Epidermal melanocyte (primary cell): ENCODE data around the gene PANX1.
"Not testable (repeated sequence)": the region's sequence is repeated elsewhere in the genome, so short reads cannot be mapped to it uniquely, and the experiment has no call there.

Experiments used
- DNase-seq: peaks from one replicate; pipeline ENCODE4 v3.0.0; 2011; ENCODE audit warnings: low spot score; ENCODE audit not compliant: insufficient read length

Gene PANX1, protein sequence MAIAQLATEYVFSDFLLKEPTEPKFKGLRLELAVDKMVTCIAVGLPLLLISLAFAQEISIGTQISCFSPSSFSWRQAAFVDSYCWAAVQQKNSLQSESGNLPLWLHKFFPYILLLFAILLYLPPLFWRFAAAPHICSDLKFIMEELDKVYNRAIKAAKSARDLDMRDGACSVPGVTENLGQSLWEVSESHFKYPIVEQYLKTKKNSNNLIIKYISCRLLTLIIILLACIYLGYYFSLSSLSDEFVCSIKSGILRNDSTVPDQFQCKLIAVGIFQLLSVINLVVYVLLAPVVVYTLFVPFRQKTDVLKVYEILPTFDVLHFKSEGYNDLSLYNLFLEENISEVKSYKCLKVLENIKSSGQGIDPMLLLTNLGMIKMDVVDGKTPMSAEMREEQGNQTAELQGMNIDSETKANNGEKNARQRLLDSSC

DNA sequence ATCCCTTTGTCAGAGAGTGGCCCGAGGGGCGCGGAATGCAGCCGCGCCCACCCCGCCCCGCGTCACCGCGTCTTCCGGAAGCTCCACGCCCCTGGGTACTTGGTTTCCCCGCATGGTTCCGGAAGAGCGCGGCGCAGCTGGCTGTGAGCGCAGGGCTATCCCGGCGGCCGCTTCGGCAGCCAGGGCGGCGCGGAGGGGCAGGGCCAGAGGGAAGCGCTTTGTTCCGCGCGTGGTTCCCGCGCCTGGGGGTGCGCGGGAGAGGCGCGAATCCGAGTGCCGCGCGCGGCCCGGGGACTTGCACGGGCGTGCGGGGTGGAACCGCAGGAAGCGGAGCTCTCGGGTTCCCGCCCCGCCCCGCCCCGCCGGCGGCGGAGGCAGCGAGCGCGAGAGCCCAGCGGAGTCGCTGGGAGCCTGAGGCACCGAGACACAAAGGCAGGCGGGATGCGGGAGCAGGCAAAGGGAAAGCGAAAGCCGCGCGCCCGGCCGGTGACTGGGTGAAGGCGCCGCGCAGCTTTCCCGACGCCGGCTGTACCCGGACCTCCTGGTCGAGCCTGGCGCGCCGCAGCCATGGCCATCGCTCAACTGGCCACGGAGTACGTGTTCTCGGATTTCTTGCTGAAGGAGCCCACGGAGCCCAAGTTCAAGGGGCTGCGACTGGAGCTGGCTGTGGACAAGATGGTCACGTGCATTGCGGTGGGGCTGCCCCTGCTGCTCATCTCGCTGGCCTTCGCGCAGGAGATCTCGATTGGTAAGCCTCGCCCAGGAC, at the start of gene PANX1:
Gene PANX1 (plus strand): TSS at position 96 of the 766 bp plus-strand sequence. CDS start 472 bp downstream, at position 568.
- peak; percentile 47 for DNase-seq

DNA sequence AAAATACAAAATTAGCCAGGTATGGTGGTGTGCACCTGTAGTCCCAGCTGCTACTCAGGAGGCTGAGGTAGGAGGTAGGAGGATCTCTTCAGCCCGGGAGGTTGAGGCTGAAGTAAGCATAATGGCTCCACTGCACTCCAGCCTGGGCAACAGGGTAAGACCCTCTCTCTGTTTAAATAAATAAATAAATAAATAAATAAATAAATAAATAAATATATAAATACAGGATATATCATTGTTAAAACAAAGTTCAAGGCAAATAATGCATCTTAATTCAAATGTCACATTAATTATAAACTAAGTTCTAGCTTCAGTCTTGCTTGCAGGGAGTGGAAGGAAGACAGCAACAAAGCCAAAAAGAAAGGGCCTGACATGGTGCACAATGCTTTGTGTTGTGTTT, 44.5 kb upstream of the PANX1 start:
- no peak for DNase-seq

DNA sequence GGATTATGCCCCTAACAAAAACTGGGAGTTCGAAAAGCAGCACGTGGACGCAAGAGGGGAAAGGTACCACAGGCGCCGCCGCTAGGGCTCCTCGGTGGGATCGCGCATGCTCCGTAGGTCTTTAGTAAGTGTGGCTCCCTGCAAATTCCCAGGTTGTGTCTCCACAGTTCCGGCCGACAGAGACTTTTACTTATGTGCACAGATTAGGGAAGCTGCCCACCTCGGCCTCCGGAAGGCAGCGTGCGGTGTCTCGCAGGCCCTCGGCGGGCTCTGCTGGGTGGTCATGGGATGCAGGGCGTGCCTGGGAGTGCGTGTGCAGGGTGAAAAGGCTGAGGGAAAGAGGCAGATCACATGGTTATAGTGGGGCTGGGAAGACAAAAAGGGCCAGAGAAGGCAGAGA, 39.7 kb upstream of the PANX1 start:
- no peak for DNase-seq

DNA sequence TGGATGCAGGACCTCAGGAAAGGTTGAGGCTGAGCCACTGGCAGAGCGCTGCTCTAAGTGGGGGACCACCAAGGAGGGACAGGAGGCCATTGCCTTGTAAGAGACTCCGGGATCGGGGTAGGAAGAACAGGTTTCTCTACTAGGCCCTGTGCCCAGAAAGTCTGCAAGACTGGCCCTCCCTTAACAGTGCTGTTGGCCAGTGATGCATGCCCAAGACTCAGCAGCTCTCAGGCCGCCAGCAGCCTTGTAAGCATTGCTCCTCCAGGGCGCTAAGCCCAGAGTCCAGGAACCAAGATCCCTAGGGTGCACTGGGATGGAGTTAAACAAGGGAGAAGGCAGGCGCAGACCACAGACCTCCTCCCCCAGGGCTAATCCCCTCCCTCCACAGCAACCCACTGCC, 39.3 kb upstream of the PANX1 start:
- DNase-seq = no peak

DNA sequence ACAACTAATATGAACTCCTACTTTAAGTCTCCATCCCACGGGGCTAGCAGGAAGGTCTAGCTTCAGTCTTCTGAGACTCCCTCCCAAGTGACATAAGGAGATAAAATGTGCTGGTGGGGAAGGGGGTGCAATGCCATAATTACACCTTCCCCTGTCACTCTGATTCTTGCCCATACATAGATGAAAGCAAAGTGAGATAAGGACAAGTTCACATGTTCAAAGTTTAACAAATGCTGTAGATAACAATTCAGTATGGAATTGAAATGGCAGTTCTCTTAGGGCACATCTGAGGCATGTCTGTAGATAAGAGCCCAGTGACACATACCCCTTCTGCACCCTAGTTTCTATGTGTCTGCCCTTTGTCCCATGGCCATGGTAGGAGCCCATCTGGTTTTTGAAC, 38.2 kb upstream of the PANX1 start:
- DNase-seq = no peak

DNA sequence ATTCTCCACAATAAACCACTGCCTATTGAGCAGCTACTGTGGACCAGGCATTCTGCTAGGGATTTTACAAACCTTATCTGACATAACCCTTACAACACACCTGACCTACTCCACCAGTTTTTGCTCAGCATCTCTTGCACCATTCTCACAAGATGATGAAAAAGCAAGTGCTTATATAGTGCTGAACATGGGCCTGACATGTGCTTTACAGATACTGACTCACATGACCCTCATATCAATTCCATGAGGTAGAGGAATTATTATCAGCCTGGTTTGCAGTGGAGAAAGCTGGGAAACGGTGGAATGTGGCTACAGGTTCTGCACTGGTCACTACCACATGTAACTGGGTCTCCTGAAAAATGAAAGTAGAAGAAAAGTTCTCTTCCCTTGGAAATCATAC, 37.5 kb upstream of the PANX1 start:
- no peak for DNase-seq

DNA sequence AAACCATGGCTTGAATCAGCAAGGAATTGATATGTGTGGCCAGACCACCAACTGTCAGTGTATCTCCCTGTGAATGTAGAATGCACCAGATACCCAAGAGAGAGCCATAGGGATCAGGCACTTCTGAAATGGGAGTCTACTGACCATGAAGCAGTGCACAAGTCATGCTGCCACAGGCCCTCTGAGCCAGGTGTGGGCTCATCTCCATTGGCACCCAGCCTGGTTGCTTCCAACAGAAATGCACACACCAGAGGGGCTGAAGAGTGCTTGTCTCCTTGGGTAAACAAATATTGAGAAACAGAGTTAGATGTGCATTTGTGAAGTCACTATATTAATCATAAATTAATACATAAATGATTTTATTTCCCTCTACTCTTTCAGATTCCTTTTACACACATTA, 28.4 kb upstream of the PANX1 start:
- DNase-seq = no peak

DNA sequence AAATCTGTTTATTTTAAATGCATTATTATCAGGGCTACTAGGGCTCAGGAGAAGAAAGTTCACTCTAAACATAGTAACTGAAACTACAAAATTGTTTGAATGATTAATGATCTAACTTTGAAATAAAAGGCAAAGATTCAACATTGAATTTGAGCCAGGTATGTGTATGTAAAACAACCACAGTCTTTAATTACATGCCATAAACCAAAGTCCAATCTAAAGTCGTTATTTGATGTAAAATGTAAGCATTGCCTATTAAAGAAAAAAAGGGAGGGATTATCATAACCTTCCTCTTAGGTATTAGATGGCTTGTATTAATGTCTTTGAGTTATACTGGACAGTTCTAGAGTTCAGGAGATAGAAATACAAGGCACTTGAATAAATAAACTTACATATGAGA, 25.2 kb upstream of the PANX1 start:
- no peak for DNase-seq

DNA sequence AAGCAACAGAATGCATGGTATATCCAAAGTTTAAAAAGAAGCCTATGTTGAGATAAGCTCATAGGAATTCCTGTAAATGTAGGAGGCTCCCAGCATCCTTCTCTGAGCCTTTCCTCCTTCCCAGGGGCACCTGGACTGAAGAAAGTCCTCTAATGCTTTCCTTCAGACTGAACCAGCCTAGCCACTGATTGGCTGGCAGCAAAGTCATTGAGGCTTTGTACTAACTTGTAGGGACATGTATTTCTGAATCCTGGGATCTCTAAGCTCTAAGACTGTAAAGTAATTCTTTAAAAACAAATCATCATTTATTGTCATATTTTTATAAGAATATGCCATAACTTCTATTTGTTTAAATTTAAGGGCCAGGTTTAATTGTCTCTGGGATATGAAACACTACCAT, 23.9 kb upstream of the PANX1 start:
- DNase-seq = no peak

DNA sequence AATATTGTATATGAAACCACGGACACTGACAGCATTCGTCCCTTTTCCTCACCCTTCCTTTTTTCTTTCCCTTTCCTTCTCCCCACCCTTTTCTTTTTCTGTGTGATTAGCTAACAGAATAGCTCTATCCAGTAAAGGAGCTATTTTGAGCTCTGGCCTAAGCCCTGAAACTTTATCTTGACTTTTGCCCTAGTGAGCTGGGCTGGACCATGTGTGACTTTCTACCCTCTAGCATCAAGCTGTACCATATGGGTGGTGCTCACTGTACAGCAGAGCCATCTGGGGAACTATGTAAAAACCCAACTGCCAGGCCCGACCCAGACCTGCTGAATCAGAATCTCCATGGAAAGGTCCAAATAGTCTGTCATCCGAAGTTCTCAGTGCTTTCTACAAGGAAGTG, 21.9 kb upstream of the PANX1 start:
- no peak for DNase-seq

DNA sequence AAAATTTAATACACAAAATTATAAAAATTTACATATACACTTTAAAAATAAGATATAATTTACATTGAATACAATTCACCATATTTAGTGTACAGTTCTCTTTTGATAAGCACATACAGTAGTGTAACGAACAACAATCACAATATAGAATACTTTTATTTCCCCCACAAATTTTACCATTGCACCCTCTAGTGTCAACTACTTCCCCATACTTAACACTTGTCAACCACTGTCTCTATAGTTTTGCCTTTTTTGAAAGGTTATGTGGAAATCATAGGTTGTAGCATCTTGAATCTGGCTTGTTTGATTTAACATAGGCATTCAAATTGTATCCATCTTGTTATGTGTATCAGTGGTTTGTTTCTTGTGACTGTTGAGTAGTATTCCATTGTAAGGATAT, 21.3 kb upstream of the PANX1 start:
- no peak for DNase-seq

DNA sequence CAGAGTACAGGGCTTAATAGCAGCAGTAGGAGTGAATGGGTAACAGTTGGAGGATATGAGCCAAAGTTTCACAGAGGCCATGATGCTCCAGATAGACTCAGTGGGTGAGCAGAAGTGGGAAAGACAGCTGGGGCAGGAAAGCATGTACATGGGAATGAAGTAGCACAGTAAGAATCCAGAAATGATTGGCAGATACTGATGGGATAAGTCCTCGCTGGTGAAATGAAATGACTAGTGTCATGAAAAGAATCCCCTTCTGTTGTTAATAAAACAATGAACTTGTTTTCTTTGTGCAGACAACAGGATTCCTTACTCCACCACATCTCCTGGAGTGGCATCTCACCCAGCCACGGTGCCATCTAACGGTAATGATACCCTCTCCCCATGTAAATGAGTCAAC, 17.4 kb upstream of the PANX1 start:
- no peak for DNase-seq

DNA sequence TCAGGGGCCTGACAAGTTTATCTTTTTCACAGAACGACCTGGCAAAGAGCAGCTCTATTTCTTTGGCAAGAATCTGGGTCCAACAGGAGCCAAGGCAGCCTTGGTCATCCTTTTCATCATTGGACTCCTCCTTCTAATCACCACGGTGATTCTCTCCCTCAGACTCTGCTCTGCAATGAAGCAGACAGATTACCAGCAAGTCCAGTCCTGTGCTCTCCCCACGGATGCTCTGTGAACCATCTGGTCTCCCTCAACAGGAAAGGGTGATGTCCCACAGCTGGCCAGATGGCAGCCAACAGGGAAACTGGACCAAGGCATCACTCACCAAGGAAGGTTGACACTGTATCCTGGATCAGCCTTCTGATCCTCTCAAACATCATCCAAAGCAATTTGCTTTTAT, 17.0 kb upstream of the PANX1 start:
- no peak for DNase-seq

DNA sequence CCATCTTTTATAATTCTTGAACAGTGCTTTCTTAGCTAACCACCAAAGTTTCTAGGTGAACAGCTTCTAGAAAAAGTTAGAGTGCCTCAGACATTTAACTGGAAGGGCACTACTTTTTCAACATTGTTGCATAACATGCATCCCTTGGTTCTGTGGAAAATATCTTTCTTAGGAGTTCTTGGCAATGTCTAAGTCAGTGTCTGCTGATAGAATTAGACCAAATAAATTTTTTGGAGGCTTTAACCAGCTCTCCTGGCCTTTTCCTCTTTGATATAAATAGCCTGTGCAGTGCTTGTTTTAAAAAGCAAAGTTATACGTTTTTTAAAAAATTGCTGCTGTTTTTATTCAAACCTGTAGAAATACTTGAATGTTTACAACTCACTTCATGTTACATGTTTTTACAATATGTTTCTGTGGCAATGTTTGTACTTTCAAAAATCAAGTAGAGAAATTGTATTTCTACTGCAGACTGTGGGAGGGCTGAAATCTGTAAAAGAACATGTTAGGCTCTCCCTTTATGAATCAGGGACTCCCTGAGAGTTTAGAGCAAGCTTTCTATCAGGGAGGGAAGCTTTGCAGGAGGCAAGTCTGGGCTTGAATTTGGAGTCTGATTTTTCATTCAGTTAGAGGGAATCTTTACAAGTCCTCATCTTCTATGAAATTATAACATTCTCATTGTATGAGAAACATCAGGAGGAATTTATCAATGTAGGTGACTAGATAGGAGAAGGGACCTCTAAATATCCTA, 16.3 kb upstream of the PANX1 start:
- no peak for DNase-seq

DNA sequence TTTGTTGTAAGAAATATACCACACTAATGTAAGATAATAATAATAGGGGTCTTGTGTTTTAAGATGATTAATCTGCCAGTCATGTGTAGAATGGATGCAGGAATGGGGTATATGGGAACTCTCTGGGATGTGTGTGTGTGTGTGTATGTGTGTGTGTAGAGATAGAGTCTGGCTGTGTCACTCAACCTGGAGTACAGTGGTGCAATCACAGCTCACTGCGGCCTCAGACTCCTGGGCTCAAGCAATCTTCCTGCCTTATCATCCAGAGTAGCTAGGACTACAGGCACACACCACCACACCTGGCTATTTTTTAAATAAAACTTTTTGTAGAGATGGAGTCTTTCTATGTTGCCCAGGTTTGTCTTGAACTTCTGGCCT, 11.5 kb upstream of the PANX1 start:
- no peak for DNase-seq

DNA sequence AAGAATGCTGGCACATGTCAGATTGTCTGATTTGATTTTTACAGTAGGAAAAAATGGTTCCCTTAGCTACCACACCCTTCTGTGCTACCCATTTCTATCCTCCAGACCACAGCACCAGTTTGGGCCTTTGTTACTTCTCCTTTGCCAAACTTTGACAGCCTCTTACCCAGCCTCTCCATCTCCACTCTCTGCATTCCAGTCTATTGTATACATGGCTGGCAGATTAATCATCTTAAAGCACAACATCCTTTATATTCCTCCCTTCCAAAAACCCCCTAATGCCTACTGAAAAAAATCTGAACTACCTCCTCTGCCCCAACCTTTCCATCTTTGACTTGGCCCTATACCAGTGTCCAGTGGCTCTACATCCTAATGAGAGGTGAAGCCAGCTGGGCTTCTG, 10.8 kb upstream of the PANX1 start:
- no peak for DNase-seq

DNA sequence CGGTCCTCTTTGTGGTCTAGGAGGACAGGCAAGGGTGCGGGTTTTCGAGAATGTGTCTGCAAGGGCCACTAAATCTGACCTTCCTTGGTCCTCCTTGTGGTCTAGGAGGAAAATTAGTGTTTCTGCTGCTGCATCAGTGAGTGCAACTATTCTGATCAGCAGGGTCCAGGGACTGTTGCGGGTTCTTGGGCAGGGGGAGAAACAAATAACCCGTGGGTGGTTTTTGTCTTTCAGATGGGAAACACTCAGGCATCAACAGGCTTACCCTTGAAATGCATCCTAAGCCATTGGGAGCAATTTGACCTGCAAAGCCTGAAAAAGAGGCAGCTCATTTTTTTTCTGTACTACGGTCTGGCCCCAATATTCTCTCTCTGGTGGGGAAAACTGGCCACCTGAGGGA, 9.0 kb upstream of the PANX1 start:
- DNase-seq = not testable (repeated sequence)

DNA sequence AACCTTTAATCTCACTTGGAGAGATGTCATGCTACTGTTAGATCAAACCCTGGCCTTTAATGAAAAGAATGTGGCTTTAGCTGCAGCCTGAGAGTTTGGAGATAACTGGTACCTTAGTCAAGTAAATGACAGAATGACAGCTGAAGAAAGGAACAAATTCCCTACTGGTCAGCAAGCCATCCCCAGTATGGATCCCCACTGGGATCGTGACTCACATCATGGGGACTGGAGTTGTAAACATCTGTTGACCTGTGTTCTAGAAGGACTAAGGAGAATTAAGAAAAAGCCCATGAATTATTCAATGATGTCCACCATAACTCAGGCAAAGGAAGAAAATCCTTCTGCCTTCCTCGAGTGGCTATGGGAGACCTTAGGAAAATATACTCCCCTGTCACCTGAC, 8.1 kb upstream of the PANX1 start:
- DNase-seq = not testable (repeated sequence)

DNA sequence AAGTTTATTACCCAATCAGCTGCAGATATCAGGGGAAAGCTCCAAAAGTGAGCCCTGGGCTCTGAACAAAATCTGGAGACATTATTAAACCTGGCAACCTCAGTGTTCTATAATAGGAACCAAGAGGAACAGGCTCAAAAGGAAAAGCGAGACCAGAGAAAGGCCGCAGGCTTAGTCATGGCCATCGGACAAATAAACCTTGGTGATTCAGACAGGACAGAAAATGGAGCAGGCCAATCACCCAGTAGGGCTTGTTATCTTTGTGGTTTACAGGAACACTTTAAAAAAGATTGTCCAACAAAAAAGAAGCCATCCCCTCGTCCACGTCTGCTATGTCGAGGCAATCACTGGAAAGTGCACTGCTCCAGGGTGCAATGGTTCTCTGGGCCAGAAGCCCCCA, 7.7 kb upstream of the PANX1 start:
- no peak for DNase-seq

DNA sequence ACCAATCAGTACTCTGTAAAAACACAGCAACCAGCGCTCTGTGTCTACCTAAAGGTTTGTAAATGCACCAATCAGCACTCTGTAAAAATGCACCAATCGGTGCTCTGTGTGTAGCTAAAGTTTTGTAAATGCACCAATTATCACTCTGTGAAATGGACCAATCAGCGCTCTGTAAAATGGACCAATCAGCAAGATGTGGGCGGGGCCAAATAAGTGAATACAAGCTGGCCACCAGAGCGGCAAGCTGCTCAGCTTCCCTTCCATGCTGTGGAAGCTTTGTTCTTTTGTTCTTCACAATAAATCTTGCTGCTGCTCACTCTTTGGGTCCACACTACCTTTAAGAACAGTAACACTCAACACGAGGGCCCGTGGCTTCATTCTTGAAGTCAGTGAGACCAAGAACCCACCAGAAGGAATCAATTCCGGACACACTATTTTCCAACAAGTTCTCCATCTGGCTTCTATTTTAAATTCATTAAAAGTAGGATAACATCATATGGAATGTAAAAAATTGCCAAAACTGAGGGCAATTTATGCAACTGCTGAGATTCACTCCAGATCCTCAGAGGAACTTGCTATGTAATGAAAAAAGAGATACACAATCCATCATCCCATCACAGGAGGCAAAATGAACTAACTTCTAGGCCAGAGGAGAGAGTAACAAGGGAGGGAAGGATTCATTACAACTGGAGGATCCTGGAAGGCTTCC, 3.1 kb upstream of the PANX1 start:
- DNase-seq = no peak

DNA sequence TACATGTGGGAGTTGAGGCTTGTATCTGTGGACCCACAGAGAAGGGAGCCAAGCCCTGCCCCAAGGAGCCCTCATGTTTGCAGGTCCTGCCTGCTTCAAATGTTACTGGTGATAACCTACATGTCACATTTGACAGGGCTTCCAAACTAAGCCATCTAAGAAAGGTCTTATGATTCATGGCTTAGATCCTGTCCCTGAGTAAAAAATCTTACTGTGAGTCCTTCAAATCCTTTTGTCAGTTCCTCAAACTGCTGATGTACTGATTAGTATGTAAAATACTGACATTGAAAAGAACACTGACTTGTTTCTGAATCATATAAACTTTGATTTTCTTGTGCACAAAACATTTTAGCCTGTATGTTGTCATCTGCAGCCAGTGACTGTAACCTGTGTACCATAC, 1.0 kb upstream of the PANX1 start:
- no peak for DNase-seq
